NCI-H1048 (cell line): ENCODE measurements around the gene PUSL1.

Source experiments
- DNase-seq: peaks from one replicate; lab custom pipeline; 2025; lab: John Stamatoyannopoulos, UW

Gene PUSL1

DNA sequence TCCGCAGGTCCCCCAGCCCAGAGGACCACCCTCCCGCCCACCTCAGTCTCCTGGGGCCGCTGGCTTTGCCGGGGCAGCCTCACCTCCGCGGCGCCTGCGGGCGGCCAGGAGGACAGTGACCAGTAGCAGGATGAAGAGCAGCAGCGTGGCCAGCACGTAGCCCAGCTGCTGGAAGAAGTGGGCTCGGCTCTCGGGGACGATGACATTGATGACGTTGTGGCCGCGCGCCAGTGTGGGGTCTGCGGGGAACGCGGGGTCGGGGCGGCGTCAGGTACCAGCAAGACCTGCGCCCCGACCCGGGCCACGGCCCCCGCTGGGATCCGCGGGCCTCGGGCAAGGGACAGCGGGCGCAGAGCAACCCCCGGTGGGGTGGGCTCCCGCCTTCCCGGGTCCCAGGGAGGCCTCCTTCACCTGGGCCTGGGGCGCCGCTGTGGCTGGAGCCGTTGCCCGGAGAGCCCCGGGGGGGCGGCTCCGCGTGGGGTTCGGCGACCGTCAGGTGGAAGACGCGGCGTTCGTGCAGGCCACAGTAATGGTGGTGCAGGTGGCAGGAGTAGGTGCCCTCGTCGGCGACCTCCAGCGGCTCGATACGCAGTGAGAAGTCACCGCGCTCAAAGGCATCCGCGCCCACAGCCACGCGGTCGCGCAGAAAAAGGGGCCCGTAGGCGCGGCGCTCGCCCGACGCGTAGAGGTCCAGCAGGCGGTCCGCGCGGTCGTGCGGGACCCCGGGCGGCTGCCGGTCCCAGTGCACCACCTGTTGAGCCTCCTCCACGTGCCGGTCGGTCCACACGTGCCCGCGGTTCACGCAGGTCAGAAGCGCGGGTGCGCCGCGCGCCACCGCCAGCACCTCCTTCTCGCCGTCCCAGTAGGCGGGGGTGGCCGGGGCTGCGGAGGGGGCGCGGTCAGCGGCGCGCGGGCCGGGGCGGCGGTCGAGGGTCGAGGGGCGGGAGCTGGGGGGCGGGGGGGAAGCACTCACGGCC is 46.2 kb downstream of the PUSL1 start:
- DNase-seq = no peak

DNA sequence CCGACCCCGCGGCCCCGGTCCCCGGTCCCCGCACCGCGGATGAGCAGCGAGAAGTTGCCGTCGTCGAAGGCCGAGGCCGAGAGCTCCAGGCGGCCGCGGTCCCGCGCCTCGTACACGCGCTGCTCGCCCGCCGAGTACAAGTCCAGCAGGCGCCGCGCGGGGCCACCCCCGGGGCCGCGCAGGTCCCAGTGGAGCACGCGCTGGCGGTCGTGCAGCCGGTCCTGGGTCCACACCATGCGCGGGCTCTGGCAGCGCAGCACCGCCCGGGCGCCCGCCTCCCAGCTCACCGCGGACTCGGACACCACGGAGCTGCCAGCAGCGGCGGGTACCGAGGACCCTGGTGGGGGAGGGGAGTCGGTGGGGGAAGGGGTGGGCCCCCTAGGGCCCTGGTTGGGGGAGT is 47.0 kb downstream of the PUSL1 start:
- no peak for DNase-seq

DNA sequence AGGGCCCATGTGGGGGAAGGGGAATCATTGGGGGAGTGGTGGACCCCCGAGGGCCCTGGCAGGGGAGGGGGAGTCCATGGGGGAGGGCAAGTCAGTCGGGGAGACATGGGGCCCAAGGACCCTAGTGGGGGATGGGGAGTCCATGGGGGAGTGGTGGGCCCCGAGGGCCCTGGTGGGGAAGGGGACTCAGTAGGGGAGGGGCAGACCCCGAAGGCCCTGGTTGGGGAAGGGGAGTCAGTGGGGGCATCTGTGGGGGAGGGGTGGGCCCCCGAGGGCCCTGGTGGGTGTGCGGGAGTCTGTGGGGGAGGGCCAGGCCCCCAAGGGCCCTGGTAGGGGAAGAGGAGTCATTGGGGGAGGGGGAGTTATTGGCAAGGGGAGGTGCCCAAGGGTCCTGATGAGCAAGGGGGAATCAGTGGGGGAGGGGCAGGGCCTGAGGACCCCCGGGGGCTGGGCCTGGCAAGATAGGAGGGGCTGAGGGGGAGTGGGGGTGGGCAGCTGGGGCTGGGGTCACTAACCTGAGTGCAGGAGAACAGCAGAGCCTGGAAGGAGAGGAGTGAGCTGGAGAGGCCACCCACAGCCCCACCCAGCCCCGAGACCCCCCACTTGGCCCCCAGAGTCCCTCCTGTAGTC is 47.9 kb downstream of the PUSL1 start:
- no peak for DNase-seq

- DNase-seq = no peak
Measured at GRCh38 chr1:1356796-1357401, 48.5 kb downstream of the PUSL1 start.

DNA sequence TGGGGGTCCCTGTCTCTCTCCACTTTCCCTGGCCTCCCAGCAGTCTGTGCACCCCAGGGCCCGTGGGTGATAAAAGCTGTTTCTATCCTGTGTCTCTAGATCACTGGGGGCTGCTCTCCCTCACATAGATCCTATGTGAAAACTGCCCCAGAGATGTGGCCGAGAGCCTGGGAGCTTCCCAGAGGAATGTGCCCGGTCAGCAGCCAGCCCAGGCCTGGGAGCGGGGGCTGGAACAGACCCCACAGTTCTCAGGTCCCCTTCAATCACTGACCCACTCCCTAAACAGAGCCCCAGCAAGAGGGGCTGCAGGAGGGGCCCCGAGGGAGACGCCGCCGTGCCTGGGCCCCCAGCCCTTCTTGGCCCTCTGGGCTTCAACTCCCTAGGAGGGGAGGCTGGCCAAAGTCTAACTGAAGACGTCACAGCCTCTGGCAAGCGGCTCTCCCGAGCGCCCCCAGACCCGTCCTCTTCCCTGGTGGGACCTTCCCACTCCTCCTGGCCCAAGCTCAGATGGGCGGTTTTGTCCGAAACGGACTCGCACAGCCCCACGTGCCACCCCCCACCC is 49.6 kb downstream of the PUSL1 start:
- DNase-seq = no peak

DNA sequence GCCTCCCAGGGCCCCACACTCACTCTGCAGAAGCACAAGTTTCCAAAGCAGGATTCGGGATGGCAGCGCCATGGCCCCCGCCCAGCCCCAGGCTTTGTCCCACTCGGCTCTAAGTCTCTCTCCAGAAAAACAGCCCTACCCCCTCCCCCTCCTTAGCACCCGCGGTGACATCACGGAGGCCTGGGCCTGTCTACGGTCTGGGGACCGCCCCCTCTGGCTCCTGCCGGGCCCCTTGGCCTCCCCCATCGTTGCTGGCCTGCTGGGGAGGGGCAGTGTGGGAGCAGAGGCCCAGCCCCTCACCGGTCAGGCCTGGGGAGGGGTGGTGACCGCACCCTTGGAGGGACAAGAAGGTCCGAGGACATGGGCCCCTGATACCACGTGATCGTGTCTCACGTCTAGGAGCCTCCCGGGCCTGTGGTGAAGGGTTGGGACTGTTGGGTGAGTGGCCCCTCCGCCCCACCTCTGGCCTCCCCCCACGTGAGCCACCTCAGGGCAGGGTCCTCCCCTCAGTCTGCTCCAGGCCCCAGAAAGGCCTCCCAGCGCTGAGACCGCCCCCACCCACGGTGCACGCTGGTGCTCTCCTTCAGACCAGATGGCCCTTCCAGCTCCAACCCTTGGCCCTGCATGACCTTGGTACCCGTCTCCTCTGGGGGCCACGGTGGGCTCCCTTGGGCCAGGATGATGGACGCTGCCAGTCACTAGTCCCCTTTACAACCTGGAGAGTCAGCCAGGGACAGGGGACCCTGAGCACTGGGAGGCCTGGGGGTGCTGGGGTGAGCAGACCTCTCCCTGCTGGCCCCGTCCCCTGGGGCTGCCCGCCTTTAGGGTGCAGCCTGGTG is 50.3 kb downstream of the PUSL1 start, which contains the start of gene MXRA8:
MXRA8 (minus strand) TSS at position 123 of the 839 bp plus-strand sequence; CDS start at position 72, 51 bp downstream.
- DNase-seq = no peak

GRCh38 chr1:1359308-1359663 is 50.9 kb downstream of the PUSL1 start:
- DNase-seq = no peak

DNA sequence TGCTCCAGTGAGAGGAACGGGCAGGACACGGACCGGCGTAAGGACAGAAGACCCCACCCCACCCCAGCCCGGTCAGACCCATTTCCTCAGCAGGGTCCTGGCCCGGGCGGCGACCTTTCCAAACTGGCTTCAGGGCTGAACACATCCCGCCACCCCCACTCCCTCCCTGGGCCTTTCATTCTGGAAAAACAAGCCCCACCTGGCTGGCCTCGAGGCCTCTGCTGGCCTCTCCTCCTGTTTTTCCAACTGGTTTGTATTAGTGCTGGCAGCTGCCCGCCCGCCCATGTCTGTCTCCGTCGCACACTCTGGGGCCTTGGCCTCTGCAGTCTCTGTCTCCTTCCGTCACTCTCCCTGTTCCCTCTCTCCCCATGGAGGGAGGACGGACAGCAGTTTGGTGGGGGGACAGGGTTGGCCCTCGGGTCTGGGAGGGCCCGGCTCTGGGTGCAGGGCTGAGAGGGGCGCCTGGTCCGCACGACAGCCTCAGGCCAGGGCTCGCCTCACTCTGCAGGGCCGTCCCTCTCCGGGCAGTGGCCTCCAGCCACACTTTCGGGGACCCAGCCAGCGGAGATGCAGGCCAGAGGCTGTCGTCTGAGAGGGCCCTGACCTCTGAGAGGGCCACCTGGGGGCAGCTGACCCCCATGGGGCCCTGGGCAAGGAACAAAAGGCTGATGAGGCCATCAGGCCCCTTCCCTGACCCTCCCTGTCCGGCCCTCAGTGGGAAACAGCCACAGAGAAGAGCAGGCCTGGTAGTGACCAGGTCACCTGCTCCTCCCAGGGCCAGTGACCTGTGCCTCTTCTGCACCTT is 51.5 kb downstream of the PUSL1 start:
- DNase-seq = no peak

- no peak for DNase-seq
Measured at GRCh38 chr1:1360506-1361169, 52.2 kb downstream of the PUSL1 start.
